Smooth muscle cell (in vitro differentiated cells): ENCODE measurements around the gene ADH4. TPM values are rescaled to one million over a fixed set of nuclear protein-coding genes. Genes with fewer than 3 reads are reported as not detected.
"Not testable (repeated sequence)": the region's sequence is repeated elsewhere in the genome, so short reads cannot be mapped to it uniquely, and the experiment has no call there.

ENCODE experiments used
- DNase-seq: peaks from one replicate; lab custom pipeline; 2025; ENCODE audit not compliant: unreplicated experiment; lab: John Stamatoyannopoulos, UW
- H2AFZ ChIP-seq: fragments of 200-600 bp; sonication (generic); 2 replicates; pipeline ENCODE4 v1.6.0; 2016; ENCODE audit warnings: antibody characterized with exemption, low read depth, mild to moderate bottlenecking
- H3F3A ChIP-seq: fragments of 200-600 bp; sonication (generic); 2 replicates; pipeline ENCODE4 v1.6.0; 2017; ENCODE audit warnings: antibody characterized with exemption, low read depth
- H3K27ac ChIP-seq: fragments of 200-600 bp; sonication (generic); 2 replicates; pipeline ENCODE4 v1.5.1; 2016; ENCODE audit warnings: low read depth, mild to moderate bottlenecking
- H3K27me3 ChIP-seq: fragments of 200-600 bp; sonication (generic); 2 replicates; pipeline ENCODE4 v1.6.1; 2016; ENCODE audit warnings: low read depth, mild to moderate bottlenecking
- H3K36me3 ChIP-seq: fragments of 200-600 bp; sonication (generic); 2 replicates; pipeline ENCODE4 v1.5.1; 2016; ENCODE audit warnings: low read depth
- H3K4me1 ChIP-seq: fragments of 200-600 bp; sonication (generic); 2 replicates; pipeline ENCODE4 v1.5.1; 2016; ENCODE audit warnings: low read depth
- H3K4me2 ChIP-seq: fragments of 200-600 bp; sonication (generic); 2 replicates; pipeline ENCODE4 v1.6.0; 2016; ENCODE audit warnings: mild to moderate bottlenecking
- H3K4me3 ChIP-seq: fragments of 200-600 bp; sonication (generic); 2 replicates; pipeline ENCODE4 v1.5.1; 2016; ENCODE audit warnings: mild to moderate bottlenecking
- H3K79me2 ChIP-seq: fragments of 200-600 bp; sonication (generic); 2 replicates; pipeline ENCODE4 v1.6.0; 2016; ENCODE audit warnings: low read depth, mild to moderate bottlenecking
- H3K9ac ChIP-seq: fragments of 200-600 bp; sonication (generic); 2 replicates; pipeline ENCODE4 v1.6.0; 2016; ENCODE audit warnings: low read depth
- H3K9me3 ChIP-seq: fragments of 200-600 bp; sonication (generic); replicated peaks from 2 replicates; pipeline ENCODE4 v1.5.1; 2016; ENCODE audit warnings: low read depth
- H4K20me1 ChIP-seq: fragments of 200-600 bp; sonication (generic); 2 replicates; pipeline ENCODE4 v1.6.0; 2016; ENCODE audit warnings: low read depth
- WGBS: methylation state at CpG from one replicate; pipeline ENCODE4 v1.1.7; 2016; ENCODE audit warnings: low lambda C conversion rate; 5-methylcytosine and 5-hydroxymethylcytosine counted together
- polyA plus RNA-seq: library from polyadenylated mRNA; unstranded; fragments of >200 nt; fragmentation: Nextera tagmentation; extraction: Ambion mirVana; gene quantifications from 2 replicates; pipeline ENCODE4 v1.2.1, GENCODE V29; 2016
- total RNA-seq: library from RNA; depleted of rRNA; stranded (reverse); fragments of >200 nt; gene quantifications from 2 replicates; pipeline ENCODE4 v1.2.3, GENCODE V29; 2014
- TF ChIP-seq, protein P1 (sequence below): fragments of 200-600 bp; sonication (generic); IDR thresholded peaks from 2 replicates; pipeline ENCODE4 v1.5.1; 2017; ENCODE audit warnings: borderline replicate concordance, mild to moderate bottlenecking, antibody characterized with exemption; ENCODE audit not compliant: insufficient read depth, poor library complexity, severe bottlenecking

ADH4 gene
- total and polyA plus RNA-seq, 2 experiments from 2014 or later, result not detected

DNA sequence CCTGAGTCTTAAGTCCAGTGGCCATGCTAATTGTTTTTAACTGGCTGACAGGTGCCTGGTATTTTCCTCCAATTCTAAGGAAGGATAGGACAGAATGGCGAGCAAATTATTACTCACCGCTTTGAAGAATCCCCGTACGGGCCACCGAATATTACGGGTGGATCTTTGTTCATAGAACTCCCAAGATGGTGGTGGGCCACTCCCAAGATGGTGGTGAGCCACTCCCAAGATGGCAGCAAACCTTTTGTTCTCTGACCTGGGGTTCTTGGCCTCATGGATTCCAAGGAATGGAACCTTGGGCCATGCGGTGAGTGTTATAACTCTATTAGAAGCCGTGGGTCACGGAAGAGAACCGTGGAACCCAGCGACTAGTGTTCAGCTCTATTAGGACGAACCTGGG is 34.8 kb downstream of the ADH4 start:
- not testable (repeated sequence) for H3K9me3 ChIP-seq, H3K27me3 ChIP-seq, H3K27ac ChIP-seq, H3K9ac ChIP-seq, H3K79me2 ChIP-seq, H4K20me1 ChIP-seq, H3K36me3 ChIP-seq, H3K4me3 ChIP-seq, H3K4me2 ChIP-seq, H3K4me1 ChIP-seq, H2AFZ ChIP-seq, DNase-seq, H3F3A ChIP-seq
- 86% methylated on average over 12 of the region's 12 CpGs for WGBS

DNA sequence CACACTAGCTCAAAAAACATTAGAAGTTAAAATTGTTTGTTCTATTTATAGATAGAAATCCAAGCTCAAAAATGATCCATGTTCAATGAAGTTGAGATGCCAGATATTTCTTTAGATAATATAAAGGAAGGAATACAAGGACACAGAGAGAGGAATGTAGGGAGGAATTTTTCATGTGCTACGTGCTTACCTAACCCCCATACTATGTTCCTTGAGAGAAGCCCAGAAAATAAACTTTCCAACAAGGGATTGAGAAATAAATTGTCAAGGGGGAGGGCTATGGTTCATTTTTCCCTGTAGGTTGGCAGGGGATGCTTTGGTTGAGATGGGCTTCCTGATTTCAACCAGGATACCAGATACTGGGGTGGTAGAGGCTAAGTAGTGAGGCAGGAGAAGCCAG is 39.9 kb downstream of the ADH4 start:
- TF ChIP-seq, protein P1, sequence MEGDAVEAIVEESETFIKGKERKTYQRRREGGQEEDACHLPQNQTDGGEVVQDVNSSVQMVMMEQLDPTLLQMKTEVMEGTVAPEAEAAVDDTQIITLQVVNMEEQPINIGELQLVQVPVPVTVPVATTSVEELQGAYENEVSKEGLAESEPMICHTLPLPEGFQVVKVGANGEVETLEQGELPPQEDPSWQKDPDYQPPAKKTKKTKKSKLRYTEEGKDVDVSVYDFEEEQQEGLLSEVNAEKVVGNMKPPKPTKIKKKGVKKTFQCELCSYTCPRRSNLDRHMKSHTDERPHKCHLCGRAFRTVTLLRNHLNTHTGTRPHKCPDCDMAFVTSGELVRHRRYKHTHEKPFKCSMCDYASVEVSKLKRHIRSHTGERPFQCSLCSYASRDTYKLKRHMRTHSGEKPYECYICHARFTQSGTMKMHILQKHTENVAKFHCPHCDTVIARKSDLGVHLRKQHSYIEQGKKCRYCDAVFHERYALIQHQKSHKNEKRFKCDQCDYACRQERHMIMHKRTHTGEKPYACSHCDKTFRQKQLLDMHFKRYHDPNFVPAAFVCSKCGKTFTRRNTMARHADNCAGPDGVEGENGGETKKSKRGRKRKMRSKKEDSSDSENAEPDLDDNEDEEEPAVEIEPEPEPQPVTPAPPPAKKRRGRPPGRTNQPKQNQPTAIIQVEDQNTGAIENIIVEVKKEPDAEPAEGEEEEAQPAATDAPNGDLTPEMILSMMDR, result no peak
- WGBS, result 88% methylated on average over 1 of the region's 1 CpG
- H3F3A ChIP-seq, result no peaks in the 10 kb centered on the region
- H4K20me1 ChIP-seq, result no peaks in the 10 kb centered on the region
- no peaks in the 10 kb centered on the region for H3K9me3 ChIP-seq
- no peaks in the 10 kb centered on the region for H3K4me1 ChIP-seq
- DNase-seq, result no peak
- H3K79me2 ChIP-seq, result no peaks in the 10 kb centered on the region
- no peaks in the 10 kb centered on the region for H3K36me3 ChIP-seq
- no peak overlapping the region for H2AFZ ChIP-seq
- H3K9ac ChIP-seq, result no peak overlapping the region
- H3K27me3 ChIP-seq, result no peaks in the 10 kb centered on the region
- no peak overlapping the region for H3K27ac ChIP-seq
- H3K4me2 ChIP-seq, result no peak overlapping the region
- no peak overlapping the region for H3K4me3 ChIP-seq

DNA sequence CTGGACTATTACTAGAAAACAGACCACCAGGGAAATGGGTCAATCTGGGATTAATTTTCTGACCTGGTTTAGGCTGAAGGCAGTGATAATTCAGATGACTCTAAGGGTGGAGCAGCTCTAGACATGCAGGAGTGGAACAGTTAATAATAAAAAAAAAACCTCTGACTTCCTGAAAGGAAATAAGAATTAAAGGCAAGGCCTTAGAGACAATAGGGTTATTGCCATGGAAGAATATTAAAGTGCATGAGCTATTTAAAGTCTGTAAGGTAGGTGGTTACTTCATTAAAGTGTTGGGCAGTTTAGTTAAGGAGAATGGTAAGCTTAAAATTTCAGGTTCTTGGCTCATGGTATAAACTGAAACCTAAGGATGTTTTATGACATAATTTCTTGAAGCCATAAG is 40.9 kb downstream of the ADH4 start:
- Histone ChIP-seq H3F3A (no peaks in the 10 kb centered on the region), H2AFZ (no peak overlapping the region), H3K36me3 (no peaks in the 10 kb centered on the region), H3K9ac (no peak overlapping the region), H3K4me1 (no peaks in the 10 kb centered on the region), H3K27ac (no peak overlapping the region), H3K4me3 (no peak overlapping the region), H3K9me3 (no peaks in the 10 kb centered on the region), H3K79me2 (no peaks in the 10 kb centered on the region), H3K4me2 (no peak overlapping the region), H4K20me1 (no peaks in the 10 kb centered on the region), H3K27me3 (no peaks in the 10 kb centered on the region)
- TF ChIP-seq, protein P1, result no peak
- no peak for DNase-seq

DNA sequence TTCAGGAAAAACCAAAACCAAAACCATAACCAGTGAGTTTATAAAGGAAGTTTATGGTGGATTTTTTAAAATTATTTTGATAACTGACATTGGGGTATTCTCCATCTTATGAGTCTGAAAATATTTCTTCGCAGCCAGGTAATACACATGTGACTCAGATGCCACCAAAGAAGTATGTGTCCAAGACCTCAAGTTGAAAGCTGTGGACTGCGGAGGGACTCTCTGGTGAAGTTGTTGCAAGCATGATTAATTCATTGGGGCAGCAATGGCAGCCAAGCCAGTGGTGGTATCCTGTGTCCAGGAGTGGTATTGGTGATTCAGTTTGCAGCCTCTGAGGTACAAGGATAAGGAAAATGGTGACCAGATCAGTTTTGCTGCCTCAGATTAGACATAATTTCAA is 41.5 kb downstream of the ADH4 start:
- no peak for DNase-seq
- H3K4me2 ChIP-seq, result no peak overlapping the region
- H3K9me3 ChIP-seq, result no peaks in the 10 kb centered on the region
- H3K27ac ChIP-seq, result no peak overlapping the region
- no peaks in the 10 kb centered on the region for H3K36me3 ChIP-seq
- WGBS, result 96% methylated on average over 2 of the region's 2 CpGs
- H3K9ac ChIP-seq, result no peak overlapping the region
- no peaks in the 10 kb centered on the region for H3K79me2 ChIP-seq
- H3F3A ChIP-seq, result no peaks in the 10 kb centered on the region
- H3K4me1 ChIP-seq, result no peaks in the 10 kb centered on the region
- no peaks in the 10 kb centered on the region for H3K27me3 ChIP-seq
- H3K4me3 ChIP-seq, result no peak overlapping the region
- H4K20me1 ChIP-seq, result no peaks in the 10 kb centered on the region
- H2AFZ ChIP-seq, result no peak overlapping the region
- TF ChIP-seq, protein P1, result no peak
